IMR-90 (cell line): ENCODE measurements around the gene SEPTIN3. TPM values are rescaled to one million over a fixed set of nuclear protein-coding genes. Genes with fewer than 3 reads are reported as not detected.

ENCODE experiments used
- ATAC-seq: fragments of 200-7000 bp; cut with Tn5 transposase; 2 replicates; pipeline ENCODE4 v1.9.1; 2020; ENCODE audit warnings: low read depth, mild to moderate bottlenecking, moderate library complexity
- BruUV-seq: library from RNA; stranded (reverse); fragments of 400-500 nt; replicated peaks from 2 replicates; lab custom pipeline; 2021; lab: Mats Ljungman, UMichigan
- CTCF ChIA-PET: fragments of 300-600 bp; formaldehyde crosslinking; extraction: SDS; loops from one replicate; lab custom pipeline; 2021; ENCODE audit warnings: antibody characterized with exemption; lab: Yijun Ruan, JAX
- POLR2A ChIA-PET: fragments of 300-600 bp; sonication (Branson Sonifier 250); formaldehyde crosslinking; loops from one replicate; lab custom pipeline; 2022; ENCODE audit warnings: antibody characterized with exemption; ENCODE audit not compliant: unreplicated experiment; lab: Charles Lee
- DNase-seq: peaks from one replicate; pipeline ENCODE4 v3.0.0; 2013
- H2AFZ ChIP-seq: replicated peaks from 2 replicates; pipeline ENCODE3; 2013; ENCODE audit warnings: low read length, mild to moderate bottlenecking; ENCODE audit not compliant: poor library complexity
- H2AK5ac ChIP-seq: 2 replicates; pipeline ENCODE4 v1.6.1; 2013; ENCODE audit warnings: low read depth, low read length, inconsistent platforms
- H2AK9ac ChIP-seq: replicated peaks from 2 replicates; pipeline ENCODE3; 2013; ENCODE audit warnings: mild to moderate bottlenecking, low read depth, low read length, moderate library complexity; ENCODE audit not compliant: poor library complexity
- H2BK120ac ChIP-seq: 2 replicates; pipeline ENCODE4 v1.6.1; 2013; ENCODE audit warnings: low read depth, low read length, inconsistent platforms
- H2BK15ac ChIP-seq: 3 replicates; pipeline ENCODE4 v1.6.1; 2013; ENCODE audit warnings: low read depth, low read length, inconsistent platforms
- H2BK20ac ChIP-seq: 2 replicates; pipeline ENCODE4 v1.6.1; 2013; ENCODE audit warnings: low read depth, mild to moderate bottlenecking, inconsistent platforms, low read length, moderate library complexity
- H2BK5ac ChIP-seq: 2 replicates; pipeline ENCODE4 v1.6.1; 2013; ENCODE audit warnings: mild to moderate bottlenecking, low read depth, low read length, inconsistent platforms; ENCODE audit not compliant: poor library complexity, severe bottlenecking
- H3K14ac ChIP-seq: replicated peaks from 2 replicates; pipeline ENCODE4 v1.6.1; 2013; ENCODE audit warnings: low read depth, low read length, inconsistent platforms
- H3K18ac ChIP-seq: 2 replicates; pipeline ENCODE4 v1.6.1; 2013; ENCODE audit warnings: low read depth, low read length, control low read depth
- H3K23ac ChIP-seq: 2 replicates; pipeline ENCODE4 v1.6.1; 2013; ENCODE audit warnings: low read depth, low read length, inconsistent platforms
- H3K27ac ChIP-seq: 2 replicates; pipeline ENCODE4 v1.5.1; 2013; ENCODE audit warnings: mild to moderate bottlenecking, control low read depth, low read length; ENCODE audit not compliant: insufficient read depth
- H3K27me3 ChIP-seq: 2 replicates; pipeline ENCODE4 v1.6.1; 2013; ENCODE audit warnings: low read length; ENCODE audit not compliant: control insufficient read depth, insufficient read depth
- H3K36me3 ChIP-seq: 2 replicates; pipeline ENCODE4 v1.6.1; 2013; ENCODE audit warnings: low read length, mixed read lengths; ENCODE audit not compliant: control insufficient read depth, insufficient read depth
- H3K4ac ChIP-seq: 2 replicates; pipeline ENCODE4 v1.6.1; 2013; ENCODE audit warnings: low read depth, low read length, inconsistent platforms
- H3K4me1 ChIP-seq: 2 replicates; pipeline ENCODE4 v1.6.1; 2013; ENCODE audit warnings: low read length, mixed read lengths; ENCODE audit not compliant: control insufficient read depth, insufficient read depth
- H3K4me2 ChIP-seq: 2 replicates; pipeline ENCODE4 v1.6.1; 2013; ENCODE audit warnings: low read depth, mild to moderate bottlenecking, control low read depth, low read length, moderate library complexity
- H3K4me3 ChIP-seq: 2 replicates; pipeline ENCODE4 v1.5.1; 2013; ENCODE audit warnings: low read depth, mild to moderate bottlenecking, control low read depth, low read length, moderate library complexity; ENCODE audit not compliant: insufficient read depth
- H3K56ac ChIP-seq: 2 replicates; pipeline ENCODE4 v1.6.1; 2013; ENCODE audit warnings: low read length, inconsistent platforms; ENCODE audit not compliant: insufficient read depth; ENCODE audit errors: extremely low read depth
- H3K79me1 ChIP-seq, 2 experiments: 2 replicates each; pipeline ENCODE4 v1.6.1; 2013; ENCODE audit warnings: low read length in 2 of 2, inconsistent platforms in 1 of 2, low read depth in 1 of 2
- H3K9ac ChIP-seq: 2 replicates; pipeline ENCODE4 v1.6.1; 2013; ENCODE audit warnings: low read depth, low read length, control low read depth
- H3K9me1 ChIP-seq: 2 replicates; pipeline ENCODE4 v1.6.1; 2013; ENCODE audit warnings: low read length, inconsistent platforms; ENCODE audit not compliant: insufficient read depth
- H3K9me3 ChIP-seq: 2 replicates; pipeline ENCODE4 v1.6.1; 2013; ENCODE audit warnings: low read length; ENCODE audit not compliant: control insufficient read depth, insufficient read depth
- H4K20me1 ChIP-seq: 2 replicates; pipeline ENCODE4 v1.6.1; 2013; ENCODE audit warnings: low read length, inconsistent platforms; ENCODE audit not compliant: insufficient read depth
- H4K5ac ChIP-seq: 2 replicates; pipeline ENCODE4 v1.6.1; 2013; ENCODE audit warnings: mild to moderate bottlenecking, low read depth, low read length, control low read depth
- H4K8ac ChIP-seq, 2 experiments: 2 replicates each; pipeline ENCODE4 v1.6.1; 2013; ENCODE audit warnings: low read depth in 2 of 2, low read length in 2 of 2, control low read depth in 1 of 2, inconsistent platforms in 1 of 2
- H4K91ac ChIP-seq: 2 replicates; pipeline ENCODE4 v1.6.1; 2013; ENCODE audit warnings: low read depth, low read length, inconsistent platforms; ENCODE audit not compliant: insufficient read depth
- BHLHE40 ChIP-seq: fragments of 150-350 bp; IDR thresholded peaks from 2 replicates; pipeline ENCODE4 v1.6.1; 2016; ENCODE audit warnings: mild to moderate bottlenecking, low read depth, low read length
- CEBPB ChIP-seq: IDR thresholded peaks from 2 replicates; pipeline ENCODE4 v1.6.1; 2012; ENCODE audit warnings: low read depth, low read length, improper control_type of control experiment
- CHD1 ChIP-seq: IDR thresholded peaks from 2 replicates; pipeline ENCODE4 v1.6.1; 2012; ENCODE audit warnings: low read depth, low read length, improper control_type of control experiment
- CTCF ChIP-seq: conservative IDR thresholded peaks from 2 replicates; pipeline ENCODE4 v1.5.1; 2012; ENCODE audit warnings: mild to moderate bottlenecking, low read depth, low read length, improper control_type of control experiment
- ELK1 ChIP-seq: fragments of 150-350 bp; IDR thresholded peaks from 2 replicates; pipeline ENCODE4 v1.6.1; 2016; ENCODE audit warnings: low read depth, mild to moderate bottlenecking, low read length, moderate library complexity, borderline replicate concordance
- FOS ChIP-seq: fragments of 150-350 bp; IDR thresholded peaks from 2 replicates; pipeline ENCODE4 v1.6.1; 2016; ENCODE audit warnings: low read depth, low read length
- MAFK ChIP-seq: IDR thresholded peaks from 2 replicates; pipeline ENCODE4 v1.6.1; 2012; ENCODE audit warnings: low read depth, low read length, improper control_type of control experiment
- MAZ ChIP-seq: IDR thresholded peaks from 2 replicates; pipeline ENCODE4 v1.6.1; 2012; ENCODE audit warnings: low read depth, mild to moderate bottlenecking, low read length, improper control_type of control experiment, moderate library complexity, borderline replicate concordance
- NFE2L2 ChIP-seq: fragments of 150-350 bp; IDR thresholded peaks from 2 replicates; pipeline ENCODE4 v1.6.1; 2016; ENCODE audit warnings: low read depth, mild to moderate bottlenecking, low read length
- POLR2A ChIP-seq: IDR thresholded peaks from 2 replicates; pipeline ENCODE4 v1.6.1; 2012; ENCODE audit warnings: mild to moderate bottlenecking, low read depth, low read length
- RAD21 ChIP-seq: IDR thresholded peaks from 2 replicates; pipeline ENCODE4 v1.6.1; 2012; ENCODE audit warnings: low read length, improper control_type of control experiment
- RCOR1 ChIP-seq: IDR thresholded peaks from 2 replicates; pipeline ENCODE4 v1.6.1; 2012; ENCODE audit warnings: mild to moderate bottlenecking, low read length, improper control_type of control experiment; ENCODE audit not compliant: insufficient replicate concordance
- RFX5 ChIP-seq: IDR thresholded peaks from 2 replicates; pipeline ENCODE4 v1.8.0; 2012; ENCODE audit warnings: low read depth, mild to moderate bottlenecking, low read length, moderate library complexity
- SMC3 ChIP-seq: fragments of 150-350 bp; IDR thresholded peaks from 2 replicates; pipeline ENCODE4 v1.6.1; 2016; ENCODE audit warnings: low read depth, mild to moderate bottlenecking, antibody characterized with exemption, low read length, moderate library complexity
- USF2 ChIP-seq: fragments of 150-350 bp; IDR thresholded peaks from 2 replicates; pipeline ENCODE4 v1.6.1; 2017; ENCODE audit warnings: mild to moderate bottlenecking, antibody characterized with exemption, low read length, low read depth
- WGBS, 2 experiments: methylation state at CpG; one replicate each; pipeline versions ENCODE4 v1.1.5 to v1.1.7; 2013; ENCODE audit warnings: missing lambda C conversion rate in 2 of 2; ENCODE audit not compliant: insufficient read length in 1 of 2; ENCODE audit errors: extremely low coverage in 2 of 2; 5-methylcytosine and 5-hydroxymethylcytosine counted together
- dilution Hi-C: fragments of 300-500 bp; cut with HindIII; formaldehyde crosslinking; loops from one replicate; pipeline ENCODE4 v1.14.3; 2018; ENCODE audit warnings: low sequenced_read_pairs; ENCODE audit not compliant: unreplicated experiment
- in situ Hi-C: fragments of 300-500 bp; cut with MboI; formaldehyde crosslinking; loops from 3 replicates; pipeline ENCODE4 v1.14.3; 2019; ENCODE audit warnings: low sequenced_read_pairs, inconsistent platforms, mixed read lengths
- intact Hi-C: fragments of 100-400 bp; cut with micrococcal nuclease; formaldehyde crosslinking; loops from 2 replicates; pipeline ENCODE4 v1.10.0; 2022
- polyA plus RNA-seq, 3 experiments: library from polyadenylated mRNA; depleted of rRNA; stranded (reverse); fragments of >200 nt; gene quantifications; 2 replicates each; pipeline ENCODE4 v1.2.3, GENCODE V29; 2012; ENCODE audit warnings: low replicate concordance in 1 of 3
- total RNA-seq: library from RNA; depleted of rRNA; stranded (reverse); fragments of >200 nt; gene quantifications from 2 replicates; pipeline ENCODE4 v1.2.3, GENCODE V29; 2012

SEPTIN3 gene
- total and polyA plus RNA-seq, 2 of the 4 experiments (the other 2 are of a cell fraction) = 0.15 to 0.18 TPM

GRCh38 chr22:41978732-41979131 lies 9.5 kb downstream of the SEPTIN3 start:
- no peak overlapping the region for H3K9ac ChIP-seq
- no TSS peak for BruUV-seq
- H3K4me3 ChIP-seq = no peak overlapping the region
- no peak overlapping the region for H3K18ac ChIP-seq
- no CpG with 5 or more reads among the region's 1 CpG for WGBS, 2 experiments
- no peak overlapping the region for H4K91ac ChIP-seq
- no peaks in the 10 kb centered on the region; the same call in 1 of the 2 replicates for H3K4me1 ChIP-seq
- H2AK5ac ChIP-seq = no peak overlapping the region
- H2BK5ac ChIP-seq = no peak overlapping the region
- in situ Hi-C loops = no loop called here
- no peak overlapping the region for H3K4me2 ChIP-seq
- H3K23ac ChIP-seq = no peak overlapping the region
- no peak overlapping the region for H3K56ac ChIP-seq
- intact Hi-C loops = no loop called here
- H2BK120ac ChIP-seq = no peak overlapping the region
- no peaks in the 10 kb centered on the region for H3K79me1 ChIP-seq
- no peaks in the 10 kb centered on the region for H3K9me3 ChIP-seq
- TF ChIP-seq RCOR1 (no peak), SMC3 (no peak), NFE2L2 (no peak), CTCF (no peak), MAFK (no peak), USF2 (no peak), CHD1 (no peak), RFX5 (no peak), POLR2A (no peak), RAD21 (no peak), CEBPB (no peak), ELK1 (no peak), MAZ (no peak), FOS (no peak), BHLHE40 (no peak)
- H3K27me3 ChIP-seq = peaks cover 57% of the 10 kb centered on the region
- H4K5ac ChIP-seq = no peak overlapping the region
- no peaks in the 10 kb centered on the region for H3K36me3 ChIP-seq
- H2BK20ac ChIP-seq = no peak overlapping the region
- no peak overlapping the region for H2AFZ ChIP-seq
- no peak overlapping the region for H2AK9ac ChIP-seq
- no peaks in the 10 kb centered on the region for H3K9me1 ChIP-seq
- no peak overlapping the region for H3K14ac ChIP-seq
- H3K4ac ChIP-seq = no peak overlapping the region
- no peak overlapping the region for H2BK15ac ChIP-seq
- ATAC-seq (no peak), DNase-seq (no peak)
- no peaks in the 10 kb centered on the region for H4K20me1 ChIP-seq
- POLR2A ChIA-PET = no interaction called here
- H3K27ac ChIP-seq = no peak overlapping the region
- dilution Hi-C loops = no loop called here
- CTCF ChIA-PET = no interaction called here
- no peak overlapping the region for H4K8ac ChIP-seq
